HepG2 (cell line): ENCODE data around the gene SP3. TPM values are rescaled to one million over a fixed set of nuclear protein-coding genes. Genes with fewer than 3 reads are reported as not detected.

ENCODE experiments used
- HDAC1 ChIP-seq: sonication (generic); formaldehyde crosslinking; IDR thresholded peaks from 2 replicates; pipeline ENCODE4 v1.5.1; 2020; ENCODE audit warnings: mild to moderate bottlenecking, missing genetic modification reagents
- KDM5A ChIP-seq: fragments of 200-600 bp; sonication (generic); IDR thresholded peaks from 2 replicates; pipeline ENCODE4 v1.7.0; 2018; ENCODE audit warnings: antibody characterized with exemption, mild to moderate bottlenecking, low read length, borderline replicate concordance
- KMT2A ChIP-seq: sonication (generic); formaldehyde crosslinking; IDR thresholded peaks from 2 replicates; pipeline ENCODE4 v1.4.0; 2020; ENCODE audit warnings: missing genetic modification reagents
- NFE2L1 ChIP-seq: sonication (generic); formaldehyde crosslinking; IDR thresholded peaks from 2 replicates; pipeline ENCODE4 v1.4.0; 2020; ENCODE audit warnings: missing genetic modification reagents, mild to moderate bottlenecking, borderline replicate concordance
- NFKB2 ChIP-seq: sonication (generic); formaldehyde crosslinking; IDR thresholded peaks from 2 replicates; pipeline ENCODE4 v1.4.0; 2020; ENCODE audit warnings: missing genetic modification reagents, borderline replicate concordance
- PHB2 ChIP-seq: fragments of 450-650 bp; IDR thresholded peaks from 2 replicates; pipeline ENCODE4 v1.6.1; 2018; ENCODE audit not compliant: partially characterized antibody
- SALL2 ChIP-seq: sonication (generic); formaldehyde crosslinking; IDR thresholded peaks from 2 replicates; pipeline ENCODE4 v1.8.1; 2023; ENCODE audit warnings: mild to moderate bottlenecking, missing genetic modification reagents, inconsistent platforms
- SCMH1 ChIP-seq: sonication (generic); formaldehyde crosslinking; IDR thresholded peaks from 2 replicates; pipeline ENCODE4 v1.9.0; 2021; ENCODE audit warnings: missing genetic modification reagents, mild to moderate bottlenecking, borderline replicate concordance
- SOX13 ChIP-seq, 3 experiments: fragments of 450-650 bp in 1 of 3; sonication (generic) in 1 of 3; formaldehyde crosslinking in 1 of 3; IDR thresholded peaks in 2 of 3; conservative IDR thresholded peaks in 1 of 3; 2 replicates each; pipeline versions ENCODE4 v1.5.0 to v1.6.1; 2016 to 2020; ENCODE audit warnings: antibody characterized with exemption in 1 of 3, mild to moderate bottlenecking in 1 of 3, missing compliant biosample characterization in 1 of 3, missing genetic modification reagents in 1 of 3, moderate library complexity in 1 of 3
- TEAD3 ChIP-seq: optimal IDR thresholded peaks from 2 replicates; pipeline ENCODE3; 2016; ENCODE audit warnings: borderline replicate concordance
- ZBTB1 ChIP-seq: sonication (generic); formaldehyde crosslinking; IDR thresholded peaks from 2 replicates; pipeline ENCODE4 v1.4.0; 2020; ENCODE audit warnings: missing genetic modification reagents, borderline replicate concordance
- ZFP90 ChIP-seq: sonication (generic); formaldehyde crosslinking; IDR thresholded peaks from 2 replicates; pipeline ENCODE4 v1.8.0; 2022; ENCODE audit warnings: missing genetic modification reagents, mild to moderate bottlenecking, inconsistent platforms, borderline replicate concordance
- ZNF232 ChIP-seq: sonication (generic); formaldehyde crosslinking; IDR thresholded peaks from 2 replicates; pipeline ENCODE4 v1.4.0; 2020; ENCODE audit warnings: missing genetic modification reagents, borderline replicate concordance
- ZNF383 ChIP-seq: sonication (generic); formaldehyde crosslinking; IDR thresholded peaks from 2 replicates; pipeline ENCODE4 v1.4.0; 2020; ENCODE audit warnings: missing genetic modification reagents, mild to moderate bottlenecking, borderline replicate concordance
- ZNF550 ChIP-seq: sonication (generic); formaldehyde crosslinking; IDR thresholded peaks from 2 replicates; pipeline ENCODE4 v1.4.0; 2020; ENCODE audit warnings: mild to moderate bottlenecking, missing genetic modification reagents, borderline replicate concordance
- ZNF7 ChIP-seq: IDR thresholded peaks from 2 replicates; pipeline ENCODE4 v1.6.1; 2016; ENCODE audit warnings: missing biosample characterization, missing genetic modification reagents
- ZNF776 ChIP-seq: sonication (generic); formaldehyde crosslinking; IDR thresholded peaks from 2 replicates; pipeline ENCODE4 v1.4.0; 2020; ENCODE audit warnings: mild to moderate bottlenecking, missing genetic modification reagents
- ZZZ3 ChIP-seq: sonication (generic); formaldehyde crosslinking; IDR thresholded peaks from 2 replicates; pipeline ENCODE4 v1.4.0; 2020; ENCODE audit warnings: missing genetic modification reagents, mild to moderate bottlenecking, borderline replicate concordance
- polyA plus RNA-seq, 8 experiments: library from polyadenylated mRNA; depleted of rRNA in 3 of 8; stranded (reverse) in 7 of 8; unstranded in 1 of 8; fragments of >200 nt; fragmentation: Illumina TruSeq in 4 of 8; extraction: Trizol in 4 of 8; gene quantifications; 2 replicates each; pipeline versions ENCODE4 v1.2.1 to v1.2.3, GENCODE V29; 2011 to 2016; ENCODE audit warnings: low read depth in 4 of 8, missing spikeins in 1 of 8, mixed read lengths in 1 of 8; ENCODE audit not compliant: insufficient read depth in 1 of 8
- total RNA-seq, 5 experiments: library from RNA; depleted of rRNA; stranded (reverse); fragments of >200 nt; fragmentation: Illumina TruSeq; extraction: Trizol; gene quantifications; 2 replicates each; pipeline ENCODE4 v1.2.3, GENCODE V29; 2016; ENCODE audit warnings: low read depth in 1 of 5
- TF ChIP-seq, protein P1 (sequence below): sonication (generic); formaldehyde crosslinking; conservative IDR thresholded peaks from 2 replicates; pipeline ENCODE4 v1.8.1; 2023; ENCODE audit warnings: missing genetic modification reagents
- TF ChIP-seq, protein P2 (sequence below): sonication (generic); formaldehyde crosslinking; IDR thresholded peaks from 2 replicates; pipeline ENCODE4 v1.5.0; 2020; ENCODE audit warnings: mild to moderate bottlenecking, missing genetic modification reagents
- TF ChIP-seq, protein P3 (sequence below): sonication (generic); formaldehyde crosslinking; IDR thresholded peaks from 2 replicates; pipeline ENCODE4 v1.5.1; 2020; ENCODE audit warnings: mild to moderate bottlenecking, missing genetic modification reagents, moderate library complexity

Gene SP3
- total and polyA plus RNA-seq, 2 of the 13 experiments (the other 11 are each of a cell fraction or from before 2014, with no cell fraction given): 57.3 to 132 TPM

DNA sequence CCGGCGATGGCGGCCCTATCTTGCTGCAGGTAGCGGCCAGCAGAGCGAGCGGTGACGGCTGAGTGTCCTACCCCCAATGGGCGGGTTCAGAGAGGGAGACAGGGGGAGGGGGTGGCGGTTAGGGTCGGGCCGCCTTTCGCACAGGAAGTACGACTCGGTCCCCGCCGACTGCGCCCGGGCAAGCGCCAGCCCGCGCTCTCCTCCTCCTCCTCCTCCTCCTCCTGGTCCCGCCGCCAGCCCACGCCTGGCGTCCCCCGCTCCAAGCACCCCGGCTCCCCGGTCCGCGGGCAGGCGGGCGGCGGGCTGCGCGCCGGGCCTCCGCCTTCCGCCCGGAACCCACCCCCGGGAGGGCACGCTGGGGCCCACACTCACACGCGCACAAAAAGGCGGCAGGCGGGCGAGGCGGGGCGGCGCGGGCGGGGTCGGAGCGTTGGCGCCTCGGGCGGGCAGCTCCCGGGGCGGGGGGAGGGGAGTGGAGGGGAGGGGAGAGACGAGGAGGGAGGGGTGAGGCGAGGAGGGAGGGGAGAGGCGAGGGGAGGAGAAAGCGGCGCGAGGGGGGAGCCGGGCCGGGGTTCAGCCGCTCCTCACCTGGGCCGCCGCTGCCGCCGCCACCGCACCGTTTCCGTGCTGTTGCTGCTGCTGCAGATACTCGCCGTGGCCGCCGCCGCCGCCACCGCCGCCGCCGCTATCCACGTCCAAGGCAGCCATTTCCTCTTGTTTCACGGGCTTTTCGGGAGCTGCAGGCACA, 1.2 kb downstream of the SP3 start (continued):
- TF ChIP-seq ZNF383 (no peak), SCMH1 (CRISPR knock-in tag) (no peak), ZNF776 (CRISPR knock-in tag) (peak; percentile 64; the same call in 1 of the 2 replicates), PHB2 (no peak), TEAD3 (CRISPR knock-in tag) (peak; percentile 10), ZZZ3 (CRISPR knock-in tag) (no peak), HDAC1 (no peak; the same call in 1 of the 2 replicates), ZBTB1 (CRISPR knock-in tag) (no peak), KMT2A (CRISPR knock-in tag) (0 out of 2 replicates have a peak, but pooled peaks have one; percentile 51), ZFP90 (CRISPR knock-in tag) (no peak; the same call in 1 of the 2 replicates), KDM5A (peak; percentile 17; the same call in 1 of the 2 replicates), NFE2L1 (CRISPR knock-in tag) (no peak), SALL2 (CRISPR knock-in tag) (peak; percentile 94), ZNF7 (CRISPR knock-in tag) (no peak), ZNF232 (CRISPR knock-in tag) (no peak), NFKB2 (CRISPR knock-in tag) (0 out of 2 replicates have a peak, but pooled peaks have one; percentile 65), SOX13 (IDR thresholded peaks at IDR 0.05) (no peak), SOX13 (CRISPR knock-in tag; conservative IDR thresholded peaks at IDR 0.05 in 1 of 2, IDR thresholded peaks at IDR 0.05 in 1 of 2) (no peak), ZNF550 (CRISPR knock-in tag) (no peak)
- TF ChIP-seq, protein P1, sequence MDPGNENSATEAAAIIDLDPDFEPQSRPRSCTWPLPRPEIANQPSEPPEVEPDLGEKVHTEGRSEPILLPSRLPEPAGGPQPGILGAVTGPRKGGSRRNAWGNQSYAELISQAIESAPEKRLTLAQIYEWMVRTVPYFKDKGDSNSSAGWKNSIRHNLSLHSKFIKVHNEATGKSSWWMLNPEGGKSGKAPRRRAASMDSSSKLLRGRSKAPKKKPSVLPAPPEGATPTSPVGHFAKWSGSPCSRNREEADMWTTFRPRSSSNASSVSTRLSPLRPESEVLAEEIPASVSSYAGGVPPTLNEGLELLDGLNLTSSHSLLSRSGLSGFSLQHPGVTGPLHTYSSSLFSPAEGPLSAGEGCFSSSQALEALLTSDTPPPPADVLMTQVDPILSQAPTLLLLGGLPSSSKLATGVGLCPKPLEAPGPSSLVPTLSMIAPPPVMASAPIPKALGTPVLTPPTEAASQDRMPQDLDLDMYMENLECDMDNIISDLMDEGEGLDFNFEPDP (CRISPR knock-in tag): no peak
- TF ChIP-seq, protein P2, sequence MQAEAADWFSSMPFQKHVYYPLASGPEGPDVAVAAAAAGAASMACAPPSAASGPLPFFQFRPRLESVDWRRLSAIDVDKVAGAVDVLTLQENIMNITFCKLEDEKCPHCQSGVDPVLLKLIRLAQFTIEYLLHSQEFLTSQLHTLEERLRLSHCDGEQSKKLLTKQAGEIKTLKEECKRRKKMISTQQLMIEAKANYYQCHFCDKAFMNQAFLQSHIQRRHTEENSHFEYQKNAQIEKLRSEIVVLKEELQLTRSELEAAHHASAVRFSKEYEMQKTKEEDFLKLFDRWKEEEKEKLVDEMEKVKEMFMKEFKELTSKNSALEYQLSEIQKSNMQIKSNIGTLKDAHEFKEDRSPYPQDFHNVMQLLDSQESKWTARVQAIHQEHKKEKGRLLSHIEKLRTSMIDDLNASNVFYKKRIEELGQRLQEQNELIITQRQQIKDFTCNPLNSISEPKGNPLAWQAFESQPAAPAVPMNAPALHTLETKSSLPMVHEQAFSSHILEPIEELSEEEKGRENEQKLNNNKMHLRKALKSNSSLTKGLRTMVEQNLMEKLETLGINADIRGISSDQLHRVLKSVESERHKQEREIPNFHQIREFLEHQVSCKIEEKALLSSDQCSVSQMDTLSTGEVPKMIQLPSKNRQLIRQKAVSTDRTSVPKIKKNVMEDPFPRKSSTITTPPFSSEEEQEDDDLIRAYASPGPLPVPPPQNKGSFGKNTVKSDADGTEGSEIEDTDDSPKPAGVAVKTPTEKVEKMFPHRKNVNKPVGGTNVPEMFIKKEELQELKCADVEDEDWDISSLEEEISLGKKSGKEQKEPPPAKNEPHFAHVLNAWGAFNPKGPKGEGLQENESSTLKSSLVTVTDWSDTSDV (CRISPR knock-in tag): no peak
- TF ChIP-seq, protein P3, sequence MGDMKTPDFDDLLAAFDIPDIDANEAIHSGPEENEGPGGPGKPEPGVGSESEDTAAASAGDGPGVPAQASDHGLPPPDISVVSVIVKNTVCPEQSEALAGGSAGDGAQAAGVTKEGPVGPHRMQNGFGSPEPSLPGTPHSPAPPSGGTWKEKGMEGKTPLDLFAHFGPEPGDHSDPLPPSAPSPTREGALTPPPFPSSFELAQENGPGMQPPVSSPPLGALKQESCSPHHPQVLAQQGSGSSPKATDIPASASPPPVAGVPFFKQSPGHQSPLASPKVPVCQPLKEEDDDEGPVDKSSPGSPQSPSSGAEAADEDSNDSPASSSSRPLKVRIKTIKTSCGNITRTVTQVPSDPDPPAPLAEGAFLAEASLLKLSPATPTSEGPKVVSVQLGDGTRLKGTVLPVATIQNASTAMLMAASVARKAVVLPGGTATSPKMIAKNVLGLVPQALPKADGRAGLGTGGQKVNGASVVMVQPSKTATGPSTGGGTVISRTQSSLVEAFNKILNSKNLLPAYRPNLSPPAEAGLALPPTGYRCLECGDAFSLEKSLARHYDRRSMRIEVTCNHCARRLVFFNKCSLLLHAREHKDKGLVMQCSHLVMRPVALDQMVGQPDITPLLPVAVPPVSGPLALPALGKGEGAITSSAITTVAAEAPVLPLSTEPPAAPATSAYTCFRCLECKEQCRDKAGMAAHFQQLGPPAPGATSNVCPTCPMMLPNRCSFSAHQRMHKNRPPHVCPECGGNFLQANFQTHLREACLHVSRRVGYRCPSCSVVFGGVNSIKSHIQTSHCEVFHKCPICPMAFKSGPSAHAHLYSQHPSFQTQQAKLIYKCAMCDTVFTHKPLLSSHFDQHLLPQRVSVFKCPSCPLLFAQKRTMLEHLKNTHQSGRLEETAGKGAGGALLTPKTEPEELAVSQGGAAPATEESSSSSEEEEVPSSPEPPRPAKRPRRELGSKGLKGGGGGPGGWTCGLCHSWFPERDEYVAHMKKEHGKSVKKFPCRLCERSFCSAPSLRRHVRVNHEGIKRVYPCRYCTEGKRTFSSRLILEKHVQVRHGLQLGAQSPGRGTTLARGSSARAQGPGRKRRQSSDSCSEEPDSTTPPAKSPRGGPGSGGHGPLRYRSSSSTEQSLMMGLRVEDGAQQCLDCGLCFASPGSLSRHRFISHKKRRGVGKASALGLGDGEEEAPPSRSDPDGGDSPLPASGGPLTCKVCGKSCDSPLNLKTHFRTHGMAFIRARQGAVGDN: peak; percentile 79
